ENCODE measurements around the gene SP9. TPM values are rescaled to one million over a fixed set of nuclear protein-coding genes. Genes with fewer than 3 reads are reported as not detected.

The SP9 gene
- total RNA-seq, 2 experiments from 2014 or later, result not detected

- no peak for TF ChIP-seq CTCF (conservative IDR thresholded peaks at IDR 0.05; ENCODE audit: low read length)
- TF ChIP-seq EZH2phosphoT487 (IDR thresholded peaks at IDR 0.05; ENCODE audit: borderline replicate concordance, low read depth, low read length), result no peak
- no peaks in the 10 kb centered on the region for H4K20me1 ChIP-seq (ENCODE audit: insufficient read depth, low read length)
- no peak for DNase-seq (ENCODE audit: low spot score)
- no peaks in the 10 kb centered on the region for H3K9me3 ChIP-seq (ENCODE audit: low read length)
- H3K4me3 ChIP-seq (ENCODE audit: low read depth, low read length, poor library complexity, severe bottlenecking), result no peak overlapping the region
- no peaks in the 10 kb centered on the region for H3K36me3 ChIP-seq (ENCODE audit: insufficient read depth, low read length)
- H3K9me2 ChIP-seq (ENCODE audit: insufficient read depth, low read length), result no peaks in the 10 kb centered on the region
- ChIA-PET CTCF (ENCODE audit: unreplicated experiment) (no interaction called here), POLR2A (interaction anchor here (0.5 kb wide), 2 partner anchors 256 to 258 kb away, joined by 3 to 6 read pairs; no protein-coding TSS in a partner anchor)
- BruUV-seq (replicated peaks), result no TSS peak
- H3K4me2 ChIP-seq (ENCODE audit: low read length), result no peak overlapping the region
- no peaks in the 10 kb centered on the region for H3K4me1 ChIP-seq (ENCODE audit: insufficient read depth, low read length, poor library complexity, severe bottlenecking)
- intact Hi-C loops (cut with micrococcal nuclease; ENCODE audit: unreplicated experiment), result no loop called here
- no peak overlapping the region for H3K27ac ChIP-seq (ENCODE audit: low read depth, low read length, poor library complexity, severe bottlenecking)
- no peak overlapping the region for H2AFZ ChIP-seq (ENCODE audit: low read length)
- no peaks in the 10 kb centered on the region for H3K79me2 ChIP-seq (ENCODE audit: insufficient read depth, low read depth, low read length)
These were observed 34.6 kb upstream of the SP9 start for GRCh38 chr2:174300114-174300513.

DNA sequence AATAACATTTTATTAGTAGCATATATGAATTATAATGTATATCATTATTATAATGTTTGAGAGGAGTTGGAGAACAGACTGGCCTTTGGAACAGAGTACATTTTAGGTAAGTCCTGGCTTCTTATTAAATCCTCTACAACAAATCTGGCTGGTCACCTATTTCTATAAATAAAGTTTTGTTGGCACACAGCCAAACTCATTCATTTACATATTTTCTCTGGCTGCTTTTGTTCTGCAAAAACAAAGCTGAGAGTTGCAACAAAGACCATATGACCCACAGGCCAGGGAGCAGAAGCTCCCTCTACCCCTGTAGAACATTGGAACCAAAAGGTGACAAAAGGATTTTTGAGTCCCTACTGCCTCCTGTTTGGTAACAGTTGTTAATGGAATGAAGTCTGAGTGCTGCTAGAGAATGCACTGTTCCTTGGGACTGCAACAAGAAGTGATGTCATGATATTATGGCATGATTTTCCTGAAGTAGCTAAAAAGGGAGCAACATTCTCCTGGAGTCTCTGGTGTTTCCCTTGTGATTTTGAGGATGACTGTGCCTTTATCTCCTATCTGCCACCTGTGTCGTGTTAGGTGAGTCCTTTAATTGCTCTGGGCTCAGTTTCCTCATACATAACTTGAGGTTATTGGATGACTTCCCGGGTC lies 22.0 kb upstream of the SP9 start:
- Histone ChIP-seq H3K4me2 (ENCODE audit: low read length) (no peak overlapping the region), H2AFZ (ENCODE audit: low read length) (no peak overlapping the region), H4K20me1 (ENCODE audit: insufficient read depth, low read length) (no peaks in the 10 kb centered on the region), H3K4me3 (ENCODE audit: low read depth, low read length, poor library complexity, severe bottlenecking) (no peak overlapping the region), H3K9me3 (ENCODE audit: low read length) (no peaks in the 10 kb centered on the region), H3K4me1 (ENCODE audit: insufficient read depth, low read length, poor library complexity, severe bottlenecking) (no peaks in the 10 kb centered on the region), H3K36me3 (ENCODE audit: insufficient read depth, low read length) (no peaks in the 10 kb centered on the region), H3K9me2 (ENCODE audit: insufficient read depth, low read length) (no peaks in the 10 kb centered on the region), H3K27ac (ENCODE audit: low read depth, low read length, poor library complexity, severe bottlenecking) (no peak overlapping the region), H3K79me2 (ENCODE audit: insufficient read depth, low read depth, low read length) (no peaks in the 10 kb centered on the region)
- POLR2A ChIA-PET, result no interaction called here
- CTCF ChIA-PET (ENCODE audit: unreplicated experiment), result no interaction called here
- TF ChIP-seq CTCF (conservative IDR thresholded peaks at IDR 0.05; ENCODE audit: low read length) (no peak), EZH2phosphoT487 (IDR thresholded peaks at IDR 0.05; ENCODE audit: borderline replicate concordance, low read depth, low read length) (no peak)
- intact Hi-C loops (cut with micrococcal nuclease; ENCODE audit: unreplicated experiment), result no loop called here
- no peak for DNase-seq (ENCODE audit: low spot score)
- no TSS peak for BruUV-seq (replicated peaks)

DNA sequence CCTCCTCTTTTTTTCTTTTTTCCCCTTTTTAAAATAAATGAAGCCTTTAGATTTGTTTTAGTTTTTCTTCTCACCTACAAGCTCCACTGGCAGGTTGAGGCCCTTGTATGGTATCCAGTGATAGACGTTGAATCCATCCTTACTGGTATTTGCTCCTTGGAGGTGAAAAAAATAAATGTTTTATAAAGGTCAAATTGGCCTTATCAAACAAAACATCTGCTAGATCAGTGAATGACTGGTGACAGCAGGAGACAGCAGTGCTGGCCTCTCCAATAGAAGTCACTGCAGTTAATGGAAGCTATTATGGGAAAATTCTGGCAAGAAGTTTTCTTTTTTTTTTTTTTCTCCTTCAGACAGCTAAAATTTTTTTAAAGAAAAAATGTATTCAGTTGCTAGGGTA lies 12.6 kb upstream of the SP9 start:
- Histone ChIP-seq H3K9me2 (ENCODE audit: insufficient read depth, low read length) (no peaks in the 10 kb centered on the region), H4K20me1 (ENCODE audit: insufficient read depth, low read length) (no peaks in the 10 kb centered on the region), H3K4me1 (ENCODE audit: insufficient read depth, low read length, poor library complexity, severe bottlenecking) (no peaks in the 10 kb centered on the region), H3K79me2 (ENCODE audit: insufficient read depth, low read depth, low read length) (no peaks in the 10 kb centered on the region), H3K4me2 (ENCODE audit: low read length) (no peak overlapping the region), H2AFZ (ENCODE audit: low read length) (no peak overlapping the region), H3K36me3 (ENCODE audit: insufficient read depth, low read length) (no peaks in the 10 kb centered on the region), H3K4me3 (ENCODE audit: low read depth, low read length, poor library complexity, severe bottlenecking) (no peak overlapping the region), H3K27ac (ENCODE audit: low read depth, low read length, poor library complexity, severe bottlenecking) (no peak overlapping the region), H3K9me3 (ENCODE audit: low read length) (no peaks in the 10 kb centered on the region)
- POLR2A ChIA-PET, result interaction anchor here (0.7 kb wide), 2 partner anchors 47 to 920 kb away, joined by 3 read pairs; no protein-coding TSS in a partner anchor
- TF ChIP-seq EZH2phosphoT487 (IDR thresholded peaks at IDR 0.05; ENCODE audit: borderline replicate concordance, low read depth, low read length) (no peak), CTCF (conservative IDR thresholded peaks at IDR 0.05; ENCODE audit: low read length) (no peak)
- no peak for DNase-seq (ENCODE audit: low spot score)
- CTCF ChIA-PET (ENCODE audit: unreplicated experiment), result no interaction called here
- intact Hi-C loops (cut with micrococcal nuclease; ENCODE audit: unreplicated experiment), result no loop called here
- no TSS peak for BruUV-seq (replicated peaks)

All from OCI-LY7 (cell line).